ENCODE data around the gene MCC. TPM values are rescaled to one million over a fixed set of nuclear protein-coding genes. Genes with fewer than 3 reads are reported as not detected.
"Not testable (repeated sequence)": the region's sequence is repeated elsewhere in the genome, so short reads cannot be mapped to it uniquely, and the experiment has no call there.

The MCC gene
- total RNA-seq, 3 donors from 2014 or later (not counting 1 experiment from before 2014, with no cell fraction given): 0.68 to 1.8 (median 1.4) TPM

GRCh38 chr5:113075019-113075418, 413.2 kb downstream of the MCC start:
- H3K4me3 ChIP-seq (ENCODE audit: low read length): no peak overlapping the region
- no peaks in the 10 kb centered on the region for H3K9me3 ChIP-seq (ENCODE audit: control insufficient read depth, insufficient read depth, low read length)
- H3K27me3 ChIP-seq (ENCODE audit: control insufficient read depth, insufficient read depth, low read length): no peaks in the 10 kb centered on the region
- no peaks in the 10 kb centered on the region for H3K4me1 Mint-ChIP-seq
- TF ChIP-seq CTCF (IDR thresholded peaks at IDR 0.05): no peak
- no peak for ATAC-seq
- H3K36me3 ChIP-seq (ENCODE audit: control insufficient read depth, insufficient read depth, low read length): no peaks in the 10 kb centered on the region
- peaks cover 2 to 3% of the 10 kb centered on the region in 2 donors for H3K9me3 Mint-ChIP-seq
- no peak for DNase-seq
- no peaks in the 10 kb centered on the region for H3K4me1 ChIP-seq (ENCODE audit: control insufficient read depth, insufficient read depth, low read length)
- no peak overlapping the region for H3K4me3 Mint-ChIP-seq
- intact Hi-C loops (cut with micrococcal nuclease): no loop called here
- WGBS (ENCODE audit: insufficient coverage): 94% methylated on average over 21 of the region's 21 CpGs
- no peaks in the 10 kb centered on the region for H3K36me3 Mint-ChIP-seq
- no peak overlapping the region for H3K27ac Mint-ChIP-seq
- no peak overlapping the region for H3K27ac ChIP-seq (ENCODE audit: low read length)
- H3K27me3 Mint-ChIP-seq (ENCODE audit: low read depth in 2 of 2): peaks cover 4 to 7% of the 10 kb centered on the region in 2 donors

- H3K9me3 ChIP-seq (ENCODE audit: control insufficient read depth, insufficient read depth, low read length); H3K4me3 ChIP-seq (ENCODE audit: low read length); H3K4me1 ChIP-seq (ENCODE audit: control insufficient read depth, insufficient read depth, low read length); H3K36me3 ChIP-seq (ENCODE audit: control insufficient read depth, insufficient read depth, low read length); H3K27ac Mint-ChIP-seq; H3K27ac ChIP-seq (ENCODE audit: low read length); H3K36me3 Mint-ChIP-seq; H3K27me3 Mint-ChIP-seq (ENCODE audit: low read depth in 2 of 2); H3K27me3 ChIP-seq (ENCODE audit: control insufficient read depth, insufficient read depth, low read length); intact Hi-C loops (cut with micrococcal nuclease); ATAC-seq; H3K4me3 Mint-ChIP-seq; H3K4me1 Mint-ChIP-seq; H3K9me3 Mint-ChIP-seq: not testable (repeated sequence)
- DNase-seq: peak in 1 of 2 donors; percentile 48
- WGBS (ENCODE audit: insufficient coverage): 81% methylated on average over 11 of the region's 11 CpGs
Measured at GRCh38 chr5:113073629-113074034, 414.6 kb downstream of the MCC start.

- 93% methylated on average over 3 of the region's 3 CpGs for WGBS (ENCODE audit: insufficient coverage)
- H3K4me1 ChIP-seq (ENCODE audit: control insufficient read depth, insufficient read depth, low read length): no peaks in the 10 kb centered on the region
- intact Hi-C loops (cut with micrococcal nuclease): no loop called here
- no peak overlapping the region for H3K27ac Mint-ChIP-seq
- ATAC-seq: no peak
- H3K4me3 ChIP-seq (ENCODE audit: low read length): no peak overlapping the region
- H3K36me3 Mint-ChIP-seq: no peaks in the 10 kb centered on the region
- peaks cover 0 to 2% of the 10 kb centered on the region in 2 donors for H3K9me3 Mint-ChIP-seq
- no peak overlapping the region for H3K4me3 Mint-ChIP-seq
- no peak for DNase-seq
- no peaks in the 10 kb centered on the region for H3K36me3 ChIP-seq (ENCODE audit: control insufficient read depth, insufficient read depth, low read length)
- no peaks in the 10 kb centered on the region for H3K27me3 Mint-ChIP-seq (ENCODE audit: low read depth in 2 of 2)
- no peak overlapping the region for H3K27ac ChIP-seq (ENCODE audit: low read length)
- TF ChIP-seq CTCF (IDR thresholded peaks at IDR 0.05): no peak
- no peaks in the 10 kb centered on the region for H3K4me1 Mint-ChIP-seq
- no peaks in the 10 kb centered on the region for H3K27me3 ChIP-seq (ENCODE audit: control insufficient read depth, insufficient read depth, low read length)
- H3K9me3 ChIP-seq (ENCODE audit: control insufficient read depth, insufficient read depth, low read length): no peaks in the 10 kb centered on the region
Measured at GRCh38 chr5:113071401-113071800, 416.9 kb downstream of the MCC start.

GRCh38 chr5:113070901-113071300, 417.4 kb downstream of the MCC start:
- ATAC-seq (no peak), DNase-seq (no peak)
- Mint-ChIP-seq H3K4me1 (no peaks in the 10 kb centered on the region), H3K27ac (no peak overlapping the region), H3K27me3 (ENCODE audit: low read depth in 2 of 2) (no peaks in the 10 kb centered on the region), H3K36me3 (no peaks in the 10 kb centered on the region), H3K4me3 (no peak overlapping the region), H3K9me3 (peaks cover 0 to 2% of the 10 kb centered on the region in 2 donors)
- Histone ChIP-seq H3K4me1 (ENCODE audit: control insufficient read depth, insufficient read depth, low read length) (no peaks in the 10 kb centered on the region), H3K4me3 (ENCODE audit: low read length) (no peak overlapping the region), H3K27me3 (ENCODE audit: control insufficient read depth, insufficient read depth, low read length) (no peaks in the 10 kb centered on the region), H3K36me3 (ENCODE audit: control insufficient read depth, insufficient read depth, low read length) (no peaks in the 10 kb centered on the region), H3K9me3 (ENCODE audit: control insufficient read depth, insufficient read depth, low read length) (no peaks in the 10 kb centered on the region), H3K27ac (ENCODE audit: low read length) (no peak overlapping the region)
- intact Hi-C loops (cut with micrococcal nuclease): no loop called here
- TF ChIP-seq CTCF (IDR thresholded peaks at IDR 0.05): no peak
- 81% methylated on average over 5 of the region's 5 CpGs for WGBS (ENCODE audit: insufficient coverage)

All from natural killer cell (primary cell).